ENCODE data around the gene ZNF133.

- TF ChIP-seq EZH2phosphoT487 (IDR thresholded peaks at IDR 0.05; ENCODE audit: low read depth, severe bottlenecking, unreplicated experiment): no peak
- TF ChIP-seq CTCF (IDR thresholded peaks at IDR 0.05; ENCODE audit: poor library complexity): no peak
Observed at GRCh38 chr20:18307301-18307700, 19.0 kb downstream of the ZNF133 start.

Measured in hepatocyte (in vitro differentiated cells).